Measurements from ENCODE around the gene TREX2.

The TREX2 gene, protein sequence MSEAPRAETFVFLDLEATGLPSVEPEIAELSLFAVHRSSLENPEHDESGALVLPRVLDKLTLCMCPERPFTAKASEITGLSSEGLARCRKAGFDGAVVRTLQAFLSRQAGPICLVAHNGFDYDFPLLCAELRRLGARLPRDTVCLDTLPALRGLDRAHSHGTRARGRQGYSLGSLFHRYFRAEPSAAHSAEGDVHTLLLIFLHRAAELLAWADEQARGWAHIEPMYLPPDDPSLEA

GRCh38 chrX:153445856-153446635 is at the start of gene TREX2:
Gene TREX2, minus strand, starts transcription at chrX:153446056. Its CDS starts 626 bp downstream, at chrX:153445430.
- Histone ChIP-seq H3K36me3 (ENCODE audit: insufficient read depth, low read length) (no peaks in the 10 kb centered on the region), H3K27ac (no peak within 1 kb of the TSS)
- TF ChIP-seq POLR2AphosphoS5 (IDR thresholded peaks at IDR 0.05; ENCODE audit: borderline replicate concordance, low read depth, low read length) (no peak), FOXP2 (optimal IDR thresholded peaks at IDR 0.05; ENCODE audit: control extremely low read depth, extremely low read length, insufficient read depth) (no peak), EZH2 (IDR thresholded peaks at IDR 0.05) (no peak)

GRCh38 chrX:153495362-153495751 is 49.5 kb upstream of the TREX2 start:
- Histone ChIP-seq H3K9me3 (ENCODE audit: low read depth, low read length) (no peaks in the 10 kb centered on the region), H3K9ac (ENCODE audit: insufficient read length) (no peak overlapping the region), H3K36me3 (ENCODE audit: insufficient read depth, low read length) (no peaks in the 10 kb centered on the region), H3K27ac (0 out of 2 replicates have a peak overlapping the region, but pooled peaks have one; percentile 5), H3K4me3 (no peak overlapping the region)
- TF ChIP-seq FOXP2 (optimal IDR thresholded peaks at IDR 0.05; ENCODE audit: control extremely low read depth, extremely low read length, insufficient read depth) (no peak), POLR2AphosphoS5 (IDR thresholded peaks at IDR 0.05; ENCODE audit: borderline replicate concordance, low read depth, low read length) (no peak), EZH2 (IDR thresholded peaks at IDR 0.05) (no peak)
- DNase-seq (ENCODE audit: low read depth, low spot score), result no peak

More at GRCh38 chrX:153445856-153446635, at the start of gene TREX2:
- H3K4me3 ChIP-seq, result no peak within 1 kb of the TSS
- no peak for DNase-seq (ENCODE audit: low read depth, low spot score)
- H3K9me3 ChIP-seq (ENCODE audit: low read depth, low read length), result no peaks in the 10 kb centered on the region
- no peak within 1 kb of the TSS for H3K9ac ChIP-seq (ENCODE audit: insufficient read length)

GRCh38 chrX:153494541-153495361 is 48.9 kb upstream of the TREX2 start, which contains the start of gene BGN:
Gene BGN, plus strand, starts transcription at chrX:153494980. Its CDS starts 9,652 bp downstream, at chrX:153504632.
- no peak for DNase-seq (ENCODE audit: low read depth, low spot score)
- Histone ChIP-seq H3K36me3 (ENCODE audit: insufficient read depth, low read length) (no peaks in the 10 kb centered on the region), H3K27ac (0 out of 2 replicates have a peak within 1 kb of the TSS, but pooled peaks have one; percentile 5), H3K9ac (ENCODE audit: insufficient read length) (no peak within 1 kb of the TSS), H3K4me3 (no peak within 1 kb of the TSS), H3K9me3 (ENCODE audit: low read depth, low read length) (no peaks in the 10 kb centered on the region)
- TF ChIP-seq EZH2 (IDR thresholded peaks at IDR 0.05), result no peak
- TF ChIP-seq FOXP2 (optimal IDR thresholded peaks at IDR 0.05; ENCODE audit: control extremely low read depth, extremely low read length, insufficient read depth), result no peak
- TF ChIP-seq POLR2AphosphoS5 (IDR thresholded peaks at IDR 0.05; ENCODE audit: borderline replicate concordance, low read depth, low read length), result no peak

DNA sequence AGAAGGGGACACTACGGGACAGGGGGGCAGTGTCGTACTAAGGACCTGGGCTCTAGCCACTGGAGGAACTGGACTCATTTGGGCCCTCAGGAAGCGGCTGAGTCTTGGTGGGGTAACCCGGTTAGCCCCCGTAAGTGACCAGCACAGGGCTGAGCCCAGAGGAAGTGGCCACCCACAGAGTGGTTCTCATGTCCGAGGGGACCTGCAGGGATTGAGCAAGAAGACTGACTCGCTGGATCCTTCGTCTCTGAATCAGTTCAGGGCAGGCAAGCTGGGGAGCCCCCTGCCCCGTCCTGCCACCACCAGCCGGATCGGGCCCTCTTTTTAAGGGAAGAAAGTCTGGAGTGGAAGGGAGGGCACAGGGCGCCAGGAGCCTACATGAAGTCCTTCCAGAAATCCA is 48.2 kb upstream of the TREX2 start:
- H3K27ac ChIP-seq, result no peak overlapping the region
- no peaks in the 10 kb centered on the region for H3K36me3 ChIP-seq (ENCODE audit: insufficient read depth, low read length)
- H3K9ac ChIP-seq (ENCODE audit: insufficient read length), result no peak overlapping the region
- H3K9me3 ChIP-seq (ENCODE audit: low read depth, low read length), result no peaks in the 10 kb centered on the region
- no peak overlapping the region for H3K4me3 ChIP-seq
- no peak for DNase-seq (ENCODE audit: low read depth, low spot score)
- TF ChIP-seq POLR2AphosphoS5 (IDR thresholded peaks at IDR 0.05; ENCODE audit: borderline replicate concordance, low read depth, low read length) (no peak), FOXP2 (optimal IDR thresholded peaks at IDR 0.05; ENCODE audit: control extremely low read depth, extremely low read length, insufficient read depth) (no peak), EZH2 (IDR thresholded peaks at IDR 0.05) (no peak)

DNA sequence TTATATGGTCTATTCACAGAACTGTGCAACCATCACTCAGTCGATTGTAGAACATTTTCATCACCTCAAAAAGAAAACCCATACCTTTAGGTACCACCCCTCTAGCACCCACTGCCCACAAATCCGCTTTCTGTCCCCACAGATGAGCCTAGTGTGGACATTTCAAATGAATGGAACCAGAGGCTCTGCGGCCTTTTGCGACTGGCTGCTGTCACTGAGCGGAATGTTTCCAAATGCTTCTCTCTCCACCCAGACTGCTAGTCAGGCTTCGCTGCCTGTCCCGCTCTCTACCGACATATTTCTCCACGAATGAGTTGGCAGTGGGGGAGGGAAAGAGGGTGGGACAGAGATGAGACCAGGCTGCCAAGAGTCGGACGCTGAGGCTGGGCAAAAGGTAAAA is 47.2 kb upstream of the TREX2 start:
- no peak overlapping the region for H3K27ac ChIP-seq
- H3K4me3 ChIP-seq, result no peak overlapping the region
- H3K9ac ChIP-seq (ENCODE audit: insufficient read length), result no peak overlapping the region
- no peaks in the 10 kb centered on the region for H3K36me3 ChIP-seq (ENCODE audit: insufficient read depth, low read length)
- no peaks in the 10 kb centered on the region for H3K9me3 ChIP-seq (ENCODE audit: low read depth, low read length)
- TF ChIP-seq POLR2AphosphoS5 (IDR thresholded peaks at IDR 0.05; ENCODE audit: borderline replicate concordance, low read depth, low read length), result no peak
- TF ChIP-seq FOXP2 (optimal IDR thresholded peaks at IDR 0.05; ENCODE audit: control extremely low read depth, extremely low read length, insufficient read depth), result no peak
- TF ChIP-seq EZH2 (IDR thresholded peaks at IDR 0.05), result no peak
- DNase-seq (ENCODE audit: low read depth, low spot score), result no peak

DNA sequence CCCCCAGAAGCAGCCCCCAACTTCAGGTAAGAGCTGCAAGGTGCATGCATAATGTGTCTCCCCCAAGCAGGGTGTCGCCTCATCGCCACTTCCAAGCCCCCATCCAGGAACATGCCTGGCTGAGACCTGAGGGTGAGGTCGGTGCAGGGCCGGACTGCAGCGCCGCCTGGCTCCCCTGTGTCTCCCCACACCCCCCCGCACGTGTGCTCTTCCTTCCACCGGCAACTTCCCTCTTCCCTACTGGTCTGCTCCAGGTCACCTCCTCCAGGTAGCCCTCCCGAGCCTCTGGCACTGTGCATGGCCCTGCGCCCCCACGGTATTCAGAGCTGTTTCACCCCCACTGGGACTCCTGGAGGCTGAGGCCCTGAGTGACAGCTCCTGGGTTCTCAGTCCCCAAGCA is 46.7 kb upstream of the TREX2 start:
- Histone ChIP-seq H3K9me3 (ENCODE audit: low read depth, low read length) (no peaks in the 10 kb centered on the region), H3K36me3 (ENCODE audit: insufficient read depth, low read length) (no peaks in the 10 kb centered on the region), H3K9ac (ENCODE audit: insufficient read length) (no peak overlapping the region), H3K4me3 (no peak overlapping the region), H3K27ac (no peak overlapping the region)
- no peak for TF ChIP-seq FOXP2 (optimal IDR thresholded peaks at IDR 0.05; ENCODE audit: control extremely low read depth, extremely low read length, insufficient read depth)
- no peak for TF ChIP-seq EZH2 (IDR thresholded peaks at IDR 0.05)
- TF ChIP-seq POLR2AphosphoS5 (IDR thresholded peaks at IDR 0.05; ENCODE audit: borderline replicate concordance, low read depth, low read length), result no peak
- DNase-seq (ENCODE audit: low read depth, low spot score), result no peak

- Histone ChIP-seq H3K27ac (peak overlapping the region; percentile 25; the same call in 1 of the 2 replicates), H3K9ac (ENCODE audit: insufficient read length) (no peak overlapping the region), H3K9me3 (ENCODE audit: low read depth, low read length) (no peaks in the 10 kb centered on the region), H3K36me3 (ENCODE audit: insufficient read depth, low read length) (no peaks in the 10 kb centered on the region), H3K4me3 (peak overlapping the region; percentile 36; the same call in 1 of the 2 replicates)
- TF ChIP-seq POLR2AphosphoS5 (IDR thresholded peaks at IDR 0.05; ENCODE audit: borderline replicate concordance, low read depth, low read length), result 0 out of 2 replicates have a peak, but pooled peaks have one; percentile 19
- TF ChIP-seq FOXP2 (optimal IDR thresholded peaks at IDR 0.05; ENCODE audit: control extremely low read depth, extremely low read length, insufficient read depth), result no peak
- no peak for TF ChIP-seq EZH2 (IDR thresholded peaks at IDR 0.05)
- no peak for DNase-seq (ENCODE audit: low read depth, low spot score)
Measured at GRCh38 chrX:153491918-153492317, 46.1 kb upstream of the TREX2 start.
